ENCODE data around the gene TRMT61A. TPM values are rescaled to one million over a fixed set of nuclear protein-coding genes. Genes with fewer than 3 reads are reported as not detected.

The TRMT61A gene
- total RNA-seq, 1 experiment from 2014 or later = 14.9 TPM

- Histone ChIP-seq H3K4me2 (ENCODE audit: low read length) (no peak overlapping the region), H3K9me2 (ENCODE audit: insufficient read depth) (no peaks in the 10 kb centered on the region), H3K4me3 (replicated peaks in 1 of 2; ENCODE audit: low read depth in 1 of 2, low read length in 2 of 2) (no peak overlapping the region), H3K36me3 (ENCODE audit: control insufficient read depth in 1 of 2, insufficient read depth in 2 of 2, low read length in 2 of 2) (peaks cover 0 to 17% of the 10 kb centered on the region in 2 experiments; a peak in 2 of 4 replicates), H3K27ac (ENCODE audit: low read depth, low read length) (no peak overlapping the region), H3K9me3 (ENCODE audit: control insufficient read depth in 1 of 2, insufficient read depth in 1 of 2, low read depth in 1 of 2, low read length in 2 of 2) (no peaks in the 10 kb centered on the region), H2AFZ (ENCODE audit: low read depth, low read length, poor library complexity, severe bottlenecking) (no peak overlapping the region), H3K27me3 (ENCODE audit: insufficient read depth, low read length) (no peaks in the 10 kb centered on the region), H3K4me1 (ENCODE audit: control insufficient read depth in 1 of 2, insufficient read depth in 2 of 2, low read length in 2 of 2) (peaks cover 10 to 28% of the 10 kb centered on the region in 2 experiments; a peak in 3 of 4 replicates), H4K20me1 (ENCODE audit: insufficient read depth) (no peaks in the 10 kb centered on the region), H3K79me2 (ENCODE audit: insufficient read depth, low read length) (peaks cover 30% of the 10 kb centered on the region), H3K9ac (ENCODE audit: low read length) (no peak overlapping the region)
- no peak for TF ChIP-seq EZH2 (IDR thresholded peaks at IDR 0.05)
- no peak for TF ChIP-seq SRF (IDR thresholded peaks at IDR 0.05; ENCODE audit: low read depth)
- TF ChIP-seq, protein P1, sequence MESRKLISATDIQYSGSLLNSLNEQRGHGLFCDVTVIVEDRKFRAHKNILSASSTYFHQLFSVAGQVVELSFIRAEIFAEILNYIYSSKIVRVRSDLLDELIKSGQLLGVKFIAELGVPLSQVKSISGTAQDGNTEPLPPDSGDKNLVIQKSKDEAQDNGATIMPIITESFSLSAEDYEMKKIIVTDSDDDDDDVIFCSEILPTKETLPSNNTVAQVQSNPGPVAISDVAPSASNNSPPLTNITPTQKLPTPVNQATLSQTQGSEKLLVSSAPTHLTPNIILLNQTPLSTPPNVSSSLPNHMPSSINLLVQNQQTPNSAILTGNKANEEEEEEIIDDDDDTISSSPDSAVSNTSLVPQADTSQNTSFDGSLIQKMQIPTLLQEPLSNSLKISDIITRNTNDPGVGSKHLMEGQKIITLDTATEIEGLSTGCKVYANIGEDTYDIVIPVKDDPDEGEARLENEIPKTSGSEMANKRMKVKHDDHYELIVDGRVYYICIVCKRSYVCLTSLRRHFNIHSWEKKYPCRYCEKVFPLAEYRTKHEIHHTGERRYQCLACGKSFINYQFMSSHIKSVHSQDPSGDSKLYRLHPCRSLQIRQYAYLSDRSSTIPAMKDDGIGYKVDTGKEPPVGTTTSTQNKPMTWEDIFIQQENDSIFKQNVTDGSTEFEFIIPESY (IDR thresholded peaks at IDR 0.05; ENCODE audit: extremely low read depth, insufficient replicate concordance, low read length) = no peak
- no peak for TF ChIP-seq EGR1 (IDR thresholded peaks at IDR 0.05; ENCODE audit: low read depth)
- no peak for TF ChIP-seq POLR2A (IDR thresholded peaks at IDR 0.05; ENCODE audit: borderline replicate concordance, extremely low read depth, insufficient read depth, insufficient read length)
- TF ChIP-seq JUND (IDR thresholded peaks at IDR 0.05) = no peak
- no peak for TF ChIP-seq POLR2AphosphoS5 (IDR thresholded peaks at IDR 0.05; ENCODE audit: low read depth, low read length)
- no peak for TF ChIP-seq EZH2phosphoT487 (IDR thresholded peaks at IDR 0.05; ENCODE audit: borderline replicate concordance)
- RAD21 ChIA-PET (ENCODE audit: low non-redundant PET in 1 of 2, low total read pairs in 2 of 2, uncharacterized antibody in 2 of 2, unreplicated experiment in 2 of 2) = no interaction called here
- intact Hi-C loops (cut with micrococcal nuclease) = no loop called here
- no TSS peak for BruUV-seq (replicated peaks)
- POLR2A ChIA-PET = no interaction called here
- CTCF ChIA-PET = no interaction called here
- no peak for DNase-seq (ENCODE audit: low read depth, low spot score)
- no peak for ATAC-seq
These were observed 2.6 kb downstream of the TRMT61A start for GRCh38 chr14:103531421-103532215.
